ENCODE data around the gene RASD1. TPM values are rescaled to one million over a fixed set of nuclear protein-coding genes. Genes with fewer than 3 reads are reported as not detected.

The RASD1 gene
- total RNA-seq, 1 experiment from 2014 or later = 59.0 TPM

- POLR2A ChIA-PET (ENCODE audit: unreplicated experiment) = no interaction called here
- H3K4me1 ChIP-seq (ENCODE audit: insufficient read depth, low read length) = peaks cover 26% of the 10 kb centered on the region
- TF ChIP-seq EZH2 (IDR thresholded peaks at IDR 0.05; ENCODE audit: low read length, unreplicated experiment) (no peak), EZH2phosphoT487 (IDR thresholded peaks at IDR 0.05; ENCODE audit: borderline replicate concordance, low read length) (no peak)
- no peak overlapping the region for H3K27ac ChIP-seq (ENCODE audit: low read length)
- H3K9ac ChIP-seq (ENCODE audit: low read length) = no peak overlapping the region
- H3K27me3 ChIP-seq (ENCODE audit: low read length) = no peaks in the 10 kb centered on the region
- CTCF ChIA-PET = no interaction called here
- intact Hi-C loops (cut with micrococcal nuclease) = no loop called here
- no peak for ATAC-seq
- no peaks in the 10 kb centered on the region for H3K9me2 ChIP-seq (replicated peaks; ENCODE audit: low read length)
- no peaks in the 10 kb centered on the region for H3K36me3 ChIP-seq (ENCODE audit: low read depth, low read length)
- H2AFZ ChIP-seq (ENCODE audit: low read length) = no peak overlapping the region
- H3K4me3 ChIP-seq (ENCODE audit: low read length) = no peak overlapping the region
- no peak overlapping the region for H3K4me2 ChIP-seq (ENCODE audit: low read length)
- BruUV-seq (replicated peaks) = no TSS peak
- peaks cover 8% of the 10 kb centered on the region; the same call in 1 of the 2 replicates for H4K20me1 ChIP-seq (ENCODE audit: low read length)
- no peaks in the 10 kb centered on the region for H3F3A ChIP-seq (ENCODE audit: low read length, unreplicated experiment)
- no peak for DNase-seq
- H3K79me2 ChIP-seq (ENCODE audit: low read length) = no peaks in the 10 kb centered on the region
- H3K9me3 ChIP-seq (ENCODE audit: low read length) = no peaks in the 10 kb centered on the region
Measured at GRCh38 chr17:17514993-17515933, 19.1 kb upstream of the RASD1 start.

DNA sequence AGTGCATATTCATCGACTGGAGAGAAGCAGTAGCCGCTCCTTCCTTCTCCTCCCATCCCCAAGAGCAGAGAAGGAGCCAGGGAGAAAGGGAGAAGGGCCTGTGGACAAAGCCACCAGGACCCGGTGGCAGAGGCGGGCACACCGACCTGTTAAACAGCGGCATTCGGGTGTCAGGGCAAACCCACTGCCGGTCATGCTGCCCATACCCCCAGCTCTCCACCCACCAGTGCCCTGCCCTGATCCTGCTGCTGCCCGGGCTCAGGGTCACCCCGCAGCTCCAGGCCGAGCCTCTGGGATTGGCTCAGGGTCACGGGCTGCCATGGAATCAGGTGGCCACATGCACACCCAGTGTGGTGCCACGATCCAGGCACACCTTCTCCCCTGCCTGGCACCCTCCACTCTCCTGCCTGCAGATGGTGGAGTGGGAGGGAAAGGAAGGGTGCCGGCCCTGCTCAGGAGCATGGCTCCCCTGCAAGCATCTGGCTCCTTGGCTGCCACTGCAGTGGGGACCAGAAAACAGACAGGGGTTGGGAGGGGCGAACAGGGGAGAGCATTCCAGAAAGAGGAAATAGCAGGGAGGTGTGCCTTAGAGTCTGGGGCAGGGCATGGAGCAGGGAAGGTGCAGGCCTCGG lies 18.3 kb upstream of the RASD1 start:
- H3F3A ChIP-seq (ENCODE audit: low read length, unreplicated experiment) = no peaks in the 10 kb centered on the region
- TF ChIP-seq EZH2phosphoT487 (IDR thresholded peaks at IDR 0.05; ENCODE audit: borderline replicate concordance, low read length) (no peak), CTCF (conservative IDR thresholded peaks at IDR 0.05; ENCODE audit: low read depth, low read length) (no peak), EZH2 (IDR thresholded peaks at IDR 0.05; ENCODE audit: low read length, unreplicated experiment) (no peak)
- H3K4me1 ChIP-seq (ENCODE audit: insufficient read depth, low read length) = peaks cover 29% of the 10 kb centered on the region
- no peak overlapping the region for H3K4me3 ChIP-seq (ENCODE audit: low read length)
- BruUV-seq (replicated peaks) = no TSS peak
- ChIA-PET CTCF (no interaction called here), POLR2A (ENCODE audit: unreplicated experiment) (interaction anchor here (0.7 kb wide), 1 partner anchor 55 kb away, joined by 6 read pairs; no protein-coding TSS in a partner anchor)
- no peak overlapping the region for H3K27ac ChIP-seq (ENCODE audit: low read length)
- no peak for DNase-seq
- H3K27me3 ChIP-seq (ENCODE audit: low read length) = no peaks in the 10 kb centered on the region
- intact Hi-C loops (cut with micrococcal nuclease) = no loop called here
- no peak overlapping the region for H2AFZ ChIP-seq (ENCODE audit: low read length)
- no peaks in the 10 kb centered on the region for H3K9me3 ChIP-seq (ENCODE audit: low read length)
- H4K20me1 ChIP-seq (ENCODE audit: low read length) = peaks cover 8% of the 10 kb centered on the region; the same call in 1 of the 2 replicates
- H3K36me3 ChIP-seq (ENCODE audit: low read depth, low read length) = no peaks in the 10 kb centered on the region
- H3K4me2 ChIP-seq (ENCODE audit: low read length) = no peak overlapping the region
- H3K9me2 ChIP-seq (replicated peaks; ENCODE audit: low read length) = no peaks in the 10 kb centered on the region
- no peak for ATAC-seq
- no peaks in the 10 kb centered on the region for H3K79me2 ChIP-seq (ENCODE audit: low read length)
- no peak overlapping the region for H3K9ac ChIP-seq (ENCODE audit: low read length)

GRCh38 chr17:17513626-17514025 lies 17.4 kb upstream of the RASD1 start:
- no peak for TF ChIP-seq CTCF (conservative IDR thresholded peaks at IDR 0.05; ENCODE audit: low read depth, low read length)
- TF ChIP-seq EZH2 (IDR thresholded peaks at IDR 0.05; ENCODE audit: low read length, unreplicated experiment) = no peak
- no peak for TF ChIP-seq EZH2phosphoT487 (IDR thresholded peaks at IDR 0.05; ENCODE audit: borderline replicate concordance, low read length)
- no peak overlapping the region for H3K27ac ChIP-seq (ENCODE audit: low read length)
- no peaks in the 10 kb centered on the region for H3K27me3 ChIP-seq (ENCODE audit: low read length)
- ATAC-seq (no peak), DNase-seq (no peak)
- peaks cover 8% of the 10 kb centered on the region; the same call in 1 of the 2 replicates for H4K20me1 ChIP-seq (ENCODE audit: low read length)
- no peaks in the 10 kb centered on the region for H3K9me3 ChIP-seq (ENCODE audit: low read length)
- peaks cover 29% of the 10 kb centered on the region for H3K4me1 ChIP-seq (ENCODE audit: insufficient read depth, low read length)
- ChIA-PET CTCF (no interaction called here), POLR2A (ENCODE audit: unreplicated experiment) (no interaction called here)
- H3K9ac ChIP-seq (ENCODE audit: low read length) = no peak overlapping the region
- no peaks in the 10 kb centered on the region for H3K36me3 ChIP-seq (ENCODE audit: low read depth, low read length)
- BruUV-seq (replicated peaks) = no TSS peak
- no peaks in the 10 kb centered on the region for H3F3A ChIP-seq (ENCODE audit: low read length, unreplicated experiment)
- H3K4me3 ChIP-seq (ENCODE audit: low read length) = no peak overlapping the region
- no peak overlapping the region for H3K4me2 ChIP-seq (ENCODE audit: low read length)
- no peaks in the 10 kb centered on the region for H3K79me2 ChIP-seq (ENCODE audit: low read length)
- no peaks in the 10 kb centered on the region for H3K9me2 ChIP-seq (replicated peaks; ENCODE audit: low read length)
- intact Hi-C loops (cut with micrococcal nuclease) = no loop called here
- no peak overlapping the region for H2AFZ ChIP-seq (ENCODE audit: low read length)
